OCI-LY7 (cell line): ENCODE data around the gene LGI2.

Experiments
- CTCF ChIP-seq: fragments of 200-600 bp; sonication (generic); conservative IDR thresholded peaks from 2 replicates; pipeline ENCODE4 v1.5.1; 2014; ENCODE audit warnings: mild to moderate bottlenecking, antibody characterized with exemption, low read length, moderate library complexity, mixed read lengths
- EZH2phosphoT487 ChIP-seq: fragments of 200-600 bp; sonication (generic); IDR thresholded peaks from 2 replicates; pipeline ENCODE4 v1.6.1; 2018; ENCODE audit warnings: low read depth, borderline replicate concordance, mild to moderate bottlenecking, mixed run types, antibody characterized with exemption, low read length, moderate library complexity, mixed read lengths

DNA sequence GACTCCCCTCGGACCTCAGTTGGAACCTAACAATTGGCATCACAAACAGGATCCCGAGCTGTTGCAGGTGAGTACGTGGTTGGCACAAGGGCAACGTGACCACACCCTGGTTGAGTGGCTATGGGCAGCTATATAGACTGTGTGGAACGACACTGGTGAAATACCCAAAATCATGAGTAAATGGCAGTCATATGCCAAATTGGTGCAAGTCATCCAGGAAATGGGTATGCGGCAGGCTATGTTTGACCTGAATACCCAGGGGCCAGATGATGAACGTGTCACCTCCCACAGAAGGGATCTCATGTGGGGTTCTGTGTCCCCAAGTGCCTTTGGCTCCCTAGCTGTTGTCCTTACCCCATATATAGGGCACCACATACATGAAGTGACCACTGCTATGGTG lies 64.7 kb downstream of the LGI2 start:
- TF ChIP-seq EZH2phosphoT487 (no peak), CTCF (no peak)
